Mucosa of descending colon (tissue), 3 donors: ENCODE data around the gene RUSF1. TPM values are rescaled to one million over a fixed set of nuclear protein-coding genes. Genes with fewer than 3 reads are reported as not detected.
"Not testable (repeated sequence)": the region's sequence is repeated elsewhere in the genome, so short reads cannot be mapped to it uniquely, and the experiment has no call there.

ENCODE experiments used
- ATAC-seq: fragments of 200-7000 bp; cut with Tn5 transposase; one replicate; pipeline ENCODE4 v1.9.1; 2020; ENCODE audit warnings: mild to moderate bottlenecking, moderate library complexity
- DNase-seq, 3 donors: peaks; one replicate each; pipeline ENCODE4 v3.0.0-alpha.2; 2020
- H3K36me3 ChIP-seq: fragments of 200-600 bp; one replicate; pipeline ENCODE4 v1.8.0; 2021; ENCODE audit warnings: low read depth, mild to moderate bottlenecking
- H3K4me1 ChIP-seq: fragments of 200-600 bp; one replicate; pipeline ENCODE4 v1.8.0; 2021; ENCODE audit warnings: low read depth, mild to moderate bottlenecking
- H3K4me3 ChIP-seq: fragments of 200-600 bp; one replicate; pipeline ENCODE4 v1.8.0; 2021; ENCODE audit warnings: mild to moderate bottlenecking
- H3K9me3 ChIP-seq: fragments of 200-600 bp; one replicate; pipeline ENCODE4 v1.8.0; 2021; ENCODE audit warnings: mild to moderate bottlenecking
- intact Hi-C, 2 donors: fragments of 100-400 bp; cut with DNase I in 1 of 2; cut with micrococcal nuclease in 1 of 2; formaldehyde crosslinking; loops; one replicate each; pipeline versions ENCODE4 v1.11.0 to v1.11.1; 2022; cut with DNase I, micrococcal nuclease
- total RNA-seq, 3 donors: library from RNA; stranded (reverse); fragmentation: NEBNext Ultra II Directional in 2 of 3; extraction: Animal tissue kit (Norgen Biotek cat#: 25700) in 2 of 3; gene quantifications; one replicate each; pipeline versions ENCODE4 v1.2.1 to v1.2.4, GENCODE V29; 2021 to 2023
- TF ChIP-seq, protein P1 (sequence below): fragments of 200-600 bp; IDR thresholded peaks from one replicate; pipeline ENCODE4 v1.8.0; 2022; ENCODE audit warnings: antibody characterized with exemption, mild to moderate bottlenecking
- donor health status: DM: no; HTN: no; CAD: no; lungs with moderate emphysema.
- donor health status: DM: no; HTN: no; CAD: no.
- donor health status: DM: no; HTN: yes; CAD: no.

Gene RUSF1
- total RNA-seq, 3 donors from 2014 or later: 48.3 to 66.7 (median 51.7) TPM

DNA sequence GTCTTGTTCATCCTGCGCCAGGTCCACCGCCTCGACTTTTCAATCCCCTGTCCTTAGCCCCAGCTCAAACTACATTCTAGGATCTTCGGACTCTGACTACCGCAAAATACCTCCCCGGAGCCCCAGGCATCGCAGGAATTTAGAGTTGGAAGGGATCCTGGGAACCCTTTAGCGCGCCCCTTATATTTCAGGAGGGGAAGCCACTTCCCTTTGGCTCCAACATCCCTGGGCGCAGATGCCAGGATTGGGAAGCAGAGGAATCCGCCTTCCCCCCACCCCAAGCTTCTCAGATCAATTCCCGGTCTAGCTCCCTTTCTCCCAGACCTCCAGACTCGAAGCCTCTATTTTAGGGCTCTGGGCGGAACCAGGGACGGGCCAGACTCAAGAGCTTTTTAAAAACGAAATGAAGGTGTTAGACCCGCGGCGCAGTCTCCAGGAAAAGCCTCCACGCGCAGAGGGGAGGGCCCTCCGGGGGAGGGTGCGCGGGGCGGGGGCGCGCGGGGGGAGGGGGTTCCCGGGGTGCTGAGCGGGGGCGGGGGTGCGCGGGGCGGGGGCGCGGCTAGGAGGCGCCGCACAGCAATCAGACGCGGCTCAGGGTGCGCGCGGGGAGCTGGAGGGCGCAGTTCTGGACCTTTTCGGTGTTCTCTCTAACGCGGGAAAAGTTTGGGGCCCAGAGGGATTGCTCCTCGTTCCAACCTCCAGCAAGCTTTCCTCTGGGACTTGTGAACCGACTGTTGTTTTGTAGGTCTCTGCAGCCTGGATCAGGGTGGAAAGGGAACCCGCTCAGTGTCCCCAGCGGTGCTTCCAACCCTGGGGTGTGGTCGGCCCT lies 21.1 kb upstream of the RUSF1 start:
- no peaks in the 10 kb centered on the region for H3K9me3 ChIP-seq
- no peak for ATAC-seq
- no peaks in the 10 kb centered on the region for H3K4me1 ChIP-seq
- no peak overlapping the region for H3K4me3 ChIP-seq
- intact Hi-C loops: no loop called here
- TF ChIP-seq, protein P1, sequence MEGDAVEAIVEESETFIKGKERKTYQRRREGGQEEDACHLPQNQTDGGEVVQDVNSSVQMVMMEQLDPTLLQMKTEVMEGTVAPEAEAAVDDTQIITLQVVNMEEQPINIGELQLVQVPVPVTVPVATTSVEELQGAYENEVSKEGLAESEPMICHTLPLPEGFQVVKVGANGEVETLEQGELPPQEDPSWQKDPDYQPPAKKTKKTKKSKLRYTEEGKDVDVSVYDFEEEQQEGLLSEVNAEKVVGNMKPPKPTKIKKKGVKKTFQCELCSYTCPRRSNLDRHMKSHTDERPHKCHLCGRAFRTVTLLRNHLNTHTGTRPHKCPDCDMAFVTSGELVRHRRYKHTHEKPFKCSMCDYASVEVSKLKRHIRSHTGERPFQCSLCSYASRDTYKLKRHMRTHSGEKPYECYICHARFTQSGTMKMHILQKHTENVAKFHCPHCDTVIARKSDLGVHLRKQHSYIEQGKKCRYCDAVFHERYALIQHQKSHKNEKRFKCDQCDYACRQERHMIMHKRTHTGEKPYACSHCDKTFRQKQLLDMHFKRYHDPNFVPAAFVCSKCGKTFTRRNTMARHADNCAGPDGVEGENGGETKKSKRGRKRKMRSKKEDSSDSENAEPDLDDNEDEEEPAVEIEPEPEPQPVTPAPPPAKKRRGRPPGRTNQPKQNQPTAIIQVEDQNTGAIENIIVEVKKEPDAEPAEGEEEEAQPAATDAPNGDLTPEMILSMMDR: no peak
- H3K36me3 ChIP-seq: no peaks in the 10 kb centered on the region
- DNase-seq: no peak

DNA sequence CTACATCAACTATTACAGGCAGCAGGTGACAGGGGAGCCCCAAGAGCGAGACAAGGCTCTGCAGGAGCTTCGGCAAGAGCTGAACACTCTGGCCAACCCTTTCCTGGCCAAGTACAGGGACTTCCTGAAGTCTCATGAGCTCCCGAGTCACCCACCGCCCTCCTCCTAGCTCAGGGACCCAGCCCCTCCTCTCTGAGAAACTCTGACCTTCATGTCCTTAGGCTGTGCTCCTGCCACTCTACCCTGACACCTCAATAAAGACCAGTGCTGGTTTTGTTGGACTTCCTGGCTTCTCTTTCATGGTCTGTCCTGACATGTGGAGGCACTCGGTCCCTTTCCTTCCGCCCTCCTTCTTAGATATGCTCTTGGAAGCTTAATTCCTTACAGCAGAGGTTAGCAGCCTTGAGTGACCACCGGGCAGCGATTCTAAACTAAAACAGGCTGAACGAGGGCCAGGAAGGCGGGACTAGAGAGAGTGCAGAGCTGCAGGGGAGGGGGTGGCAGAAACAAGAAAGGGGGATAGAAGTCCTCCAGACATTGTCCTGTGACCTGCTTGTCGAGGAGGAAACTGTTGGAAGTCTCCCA lies 20.4 kb upstream of the RUSF1 start:
- no peaks in the 10 kb centered on the region for H3K9me3 ChIP-seq
- no peaks in the 10 kb centered on the region for H3K36me3 ChIP-seq
- no peaks in the 10 kb centered on the region for H3K4me1 ChIP-seq
- DNase-seq (no peak), ATAC-seq (no peak)
- intact Hi-C loops: no loop called here
- no peak overlapping the region for H3K4me3 ChIP-seq
- TF ChIP-seq, protein P1: no peak

DNA sequence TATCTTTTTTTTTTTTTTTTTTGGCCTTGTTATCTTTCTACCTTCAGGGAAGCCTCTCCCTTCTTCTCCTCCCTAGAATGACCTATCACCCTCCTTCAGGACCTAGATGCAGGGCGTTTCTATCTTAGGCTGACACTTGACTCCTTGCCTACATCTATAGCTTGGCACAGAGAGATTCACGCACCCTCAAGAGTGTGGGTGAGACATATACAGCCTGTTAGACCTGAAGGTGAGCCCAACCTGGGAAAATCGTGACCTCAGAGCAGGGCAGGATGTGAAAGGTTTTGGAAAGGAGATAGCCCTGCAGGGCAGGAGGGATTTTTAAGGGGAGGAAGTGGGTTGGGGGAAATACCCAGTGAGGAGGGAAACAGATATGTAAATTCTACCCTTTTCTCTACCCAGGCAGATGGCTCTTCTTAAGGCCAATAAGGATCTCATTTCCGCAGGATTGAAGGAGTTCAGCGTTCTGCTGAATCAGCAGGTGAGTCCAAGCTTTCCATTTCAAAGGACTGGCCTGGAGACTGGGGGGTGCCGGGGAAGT lies 19.6 kb upstream of the RUSF1 start, which contains the start of gene AHSP:
Gene AHSP, plus strand, starts transcription at position 167 of the 541 bp plus-strand sequence. Its CDS starts 240 bp downstream, at position 407.
- intact Hi-C loops: no loop called here
- H3K4me1 ChIP-seq: no peaks in the 10 kb centered on the region
- ATAC-seq: no peak
- H3K36me3 ChIP-seq: no peaks in the 10 kb centered on the region
- H3K4me3 ChIP-seq: no peak within 1 kb of the TSS
- H3K9me3 ChIP-seq: no peaks in the 10 kb centered on the region
- TF ChIP-seq, protein P1: no peak
- no peak for DNase-seq

DNA sequence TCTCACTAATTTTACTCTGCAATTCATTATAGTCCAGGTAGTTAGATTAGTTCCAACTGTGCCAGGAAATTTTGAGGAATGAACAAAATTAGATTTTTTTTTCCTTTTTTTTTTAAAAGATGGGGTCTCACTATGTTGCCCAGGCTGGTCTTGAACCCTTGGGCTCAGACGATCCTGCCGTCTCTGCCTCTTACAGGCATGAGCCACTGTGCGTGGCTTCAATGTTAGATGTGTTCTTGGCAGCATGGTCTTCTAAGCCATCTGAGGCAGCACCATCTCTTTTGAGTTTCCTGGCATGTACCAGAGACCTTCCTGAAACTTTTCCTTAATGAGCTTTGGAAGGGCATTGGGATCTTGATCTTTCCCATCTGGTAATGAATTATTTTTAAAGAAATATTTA lies 16.9 kb upstream of the RUSF1 start:
- H3K4me1 ChIP-seq: no peaks in the 10 kb centered on the region
- ATAC-seq: no peak
- intact Hi-C loops: no loop called here

DNA sequence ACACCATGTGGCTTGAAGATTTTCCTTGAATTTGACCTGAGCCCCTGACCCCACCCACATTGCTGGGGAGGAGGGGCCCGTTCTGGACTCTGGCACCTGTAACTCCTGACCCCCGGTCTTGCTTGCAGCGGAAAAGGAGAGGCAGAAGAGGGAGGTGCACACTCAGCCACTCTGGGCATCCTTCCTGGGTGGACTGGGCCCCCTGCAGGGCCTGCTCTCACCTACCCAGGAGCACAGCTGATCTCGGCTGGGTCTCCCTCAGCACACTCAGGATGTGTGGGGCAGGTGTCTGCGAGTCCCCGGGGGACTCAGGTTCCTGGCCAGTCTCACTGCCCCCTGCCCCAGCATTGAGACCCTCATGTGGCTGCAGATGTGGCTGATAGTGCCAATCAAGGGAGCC lies 15.6 kb upstream of the RUSF1 start:
- H3K36me3 ChIP-seq, H3K4me1 ChIP-seq, H3K9me3 ChIP-seq, H3K4me3 ChIP-seq, DNase-seq, intact Hi-C loops, ATAC-seq: not testable (repeated sequence)

More for the DNA sequence above, 16.9 kb upstream of the RUSF1 start:
- H3K36me3 ChIP-seq: no peaks in the 10 kb centered on the region
- H3K9me3 ChIP-seq: no peaks in the 10 kb centered on the region
- no peak overlapping the region for H3K4me3 ChIP-seq
- DNase-seq: no peak
- TF ChIP-seq, protein P1: no peak

DNA sequence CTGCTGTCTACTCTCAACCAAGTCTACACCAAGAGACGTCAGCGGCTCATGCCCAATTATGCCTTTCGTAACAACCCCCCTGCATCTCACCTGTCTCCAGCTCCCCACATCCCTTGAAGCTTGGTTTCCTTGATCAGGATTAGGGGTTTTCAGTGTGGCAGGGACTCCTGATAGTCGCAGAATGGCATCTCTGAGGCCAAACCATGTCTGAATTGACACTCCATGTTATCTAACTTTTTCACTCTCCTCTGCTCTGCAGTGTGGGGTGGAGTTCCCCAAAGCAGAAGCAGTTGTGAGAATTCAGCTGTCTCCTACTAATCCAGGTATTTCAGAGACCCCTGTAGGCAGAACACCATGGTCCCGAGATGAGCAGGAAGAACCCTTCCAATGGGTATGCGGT lies 13.9 kb upstream of the RUSF1 start:
- ATAC-seq (no peak), DNase-seq (no peak)
- TF ChIP-seq, protein P1: no peak
- Histone ChIP-seq H3K9me3 (no peaks in the 10 kb centered on the region), H3K4me1 (no peaks in the 10 kb centered on the region), H3K36me3 (no peaks in the 10 kb centered on the region), H3K4me3 (no peak overlapping the region)
- intact Hi-C loops: no loop called here
